ENCODE results near the gene SCMH1.
A peak's percentile ranks its signal among the peaks of the same experiment; 100 is the strongest.

Gene SCMH1

DNA sequence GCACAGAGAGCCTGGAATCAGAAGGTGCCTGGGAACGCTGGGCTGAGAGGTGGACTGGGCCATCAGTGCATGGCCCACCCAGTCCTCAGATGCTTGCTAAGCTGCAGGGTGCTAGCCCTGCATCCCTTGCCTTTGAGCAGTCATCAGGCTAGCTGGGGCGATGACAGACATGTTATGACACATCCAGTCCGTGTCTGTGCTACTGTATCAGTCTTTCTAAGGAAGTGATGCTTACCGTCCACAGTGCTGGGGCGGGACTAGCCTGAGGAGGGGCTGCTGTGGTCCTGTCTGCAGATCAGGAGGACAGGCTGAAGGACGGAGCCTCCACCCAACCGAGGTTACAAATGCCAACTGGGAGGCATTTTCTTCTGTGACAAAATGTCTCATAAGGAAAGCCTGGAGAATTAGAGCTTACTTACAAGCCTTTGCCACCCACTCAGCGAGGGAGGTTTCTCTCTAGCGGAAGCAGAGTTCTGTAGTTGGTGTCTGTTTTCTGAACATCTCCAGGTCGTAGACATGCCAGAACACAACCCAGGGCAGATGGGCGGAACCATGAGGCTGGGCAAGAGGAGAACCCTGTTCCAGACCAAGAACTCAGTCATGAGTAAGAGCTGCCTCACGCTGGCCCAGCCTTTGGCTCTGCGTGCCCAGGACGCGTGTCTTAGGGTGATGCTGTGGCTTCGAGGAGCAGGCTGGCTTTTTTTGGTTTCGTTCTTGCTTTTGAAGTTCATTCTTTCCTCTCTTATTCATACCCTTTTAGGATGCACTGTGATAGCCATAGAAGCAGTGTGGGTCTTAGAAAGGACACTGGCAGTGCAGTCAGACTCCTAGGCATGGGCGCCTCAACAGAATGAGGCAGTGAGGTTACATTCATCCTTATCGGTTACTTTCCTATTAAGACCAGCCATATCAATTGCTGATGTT, 234.9 kb downstream of the SCMH1 start:
- peak in 2 of 51 donors; percentile 49 to 63 for DNase-seq

DNA sequence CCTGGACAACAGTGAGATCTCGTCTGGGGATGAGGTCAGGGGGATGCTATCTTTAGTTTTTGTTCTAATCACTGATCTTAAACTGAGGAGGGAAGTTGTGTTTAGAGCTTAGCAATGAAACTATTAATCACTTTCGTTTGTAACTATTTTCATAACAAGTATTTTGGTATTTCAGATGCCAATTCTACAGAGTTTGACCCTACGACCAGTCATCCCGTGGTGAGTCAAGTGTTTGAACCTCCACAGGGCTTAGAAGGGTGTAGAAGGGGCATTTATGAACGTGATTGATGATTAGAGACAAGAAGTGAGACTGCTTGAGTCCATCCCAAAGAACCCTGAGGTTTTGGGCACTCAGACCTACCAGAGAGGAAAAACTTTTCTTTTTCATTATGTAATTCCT, 236.2 kb downstream of the SCMH1 start:
- DNase-seq, result no peak

DNA sequence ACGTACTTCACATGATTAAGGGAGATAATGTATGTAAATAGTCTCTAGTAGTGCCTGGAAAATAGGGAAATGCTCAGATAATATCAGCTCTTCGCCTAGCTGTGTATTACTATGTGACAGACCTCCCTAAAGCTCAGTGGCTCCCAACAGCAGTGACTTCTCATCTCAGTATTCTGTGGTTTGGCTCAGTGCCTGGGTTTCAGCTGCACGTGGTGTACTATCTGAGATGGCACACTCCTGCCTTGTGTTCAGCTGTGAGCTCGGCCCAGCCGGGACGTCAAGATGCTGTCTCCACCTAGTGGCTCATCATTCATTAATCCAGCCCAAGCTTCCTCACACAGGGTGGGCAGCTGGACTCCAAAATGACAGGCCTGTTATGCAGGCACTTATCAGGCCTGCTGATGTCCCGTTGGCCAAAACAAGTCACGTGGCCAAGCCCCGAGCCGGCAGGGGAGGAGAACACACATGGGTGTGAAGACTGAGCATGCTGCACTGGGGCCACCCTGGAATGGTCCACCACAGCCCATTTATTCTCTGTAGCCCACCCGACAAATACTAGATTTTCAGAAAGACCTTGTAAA, 238.4 kb downstream of the SCMH1 start:
- peak in 50 of 51 donors; percentile 4 to 90 (median 63) for DNase-seq

DNA sequence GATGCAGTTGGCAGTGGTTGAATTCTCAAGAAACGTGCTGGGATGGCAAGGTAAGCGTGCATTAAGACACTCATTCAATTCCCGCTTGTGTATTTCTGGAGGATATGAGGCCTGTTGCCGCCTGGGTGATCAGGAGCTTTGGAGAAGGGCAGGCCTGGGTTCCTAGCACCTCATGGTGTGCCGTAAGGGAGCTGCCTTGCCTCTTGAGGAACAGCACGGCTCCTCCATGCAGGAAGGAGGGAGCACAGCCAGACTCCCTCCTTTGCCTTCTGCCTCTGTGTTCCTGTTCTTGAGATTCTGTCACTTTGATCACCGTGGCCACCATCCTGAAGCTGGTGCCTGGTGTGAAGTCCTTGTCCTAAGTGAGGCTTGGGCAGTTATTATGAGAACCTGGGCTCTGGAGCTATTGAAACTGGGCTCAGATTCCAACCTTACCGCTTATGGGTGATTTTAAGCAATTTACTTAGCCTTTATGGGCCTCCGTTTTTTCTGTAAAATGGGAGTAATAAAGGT, 238.9 kb downstream of the SCMH1 start:
- DNase-seq, result no peak

DNA sequence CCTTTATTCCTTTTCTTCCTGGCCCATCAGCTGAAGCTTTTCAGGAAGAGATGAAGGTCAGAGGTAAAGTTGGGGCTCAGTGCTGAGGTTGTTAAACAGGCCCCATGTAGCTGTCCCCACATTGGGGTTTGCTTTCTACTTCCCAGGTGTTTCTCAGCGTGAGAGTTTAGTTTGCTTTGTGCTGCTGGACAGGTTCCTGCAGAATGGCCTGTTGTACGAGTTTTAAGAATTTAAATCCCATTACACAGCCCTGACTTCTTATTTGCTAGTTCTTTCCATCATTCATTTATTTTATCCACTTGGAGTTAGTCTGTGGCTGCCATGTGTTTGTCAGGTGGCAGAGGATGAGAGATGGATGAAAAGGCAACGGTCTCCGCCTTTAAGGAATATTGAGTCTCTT, 243.4 kb downstream of the SCMH1 start:
- DNase-seq, result no peak

DNA sequence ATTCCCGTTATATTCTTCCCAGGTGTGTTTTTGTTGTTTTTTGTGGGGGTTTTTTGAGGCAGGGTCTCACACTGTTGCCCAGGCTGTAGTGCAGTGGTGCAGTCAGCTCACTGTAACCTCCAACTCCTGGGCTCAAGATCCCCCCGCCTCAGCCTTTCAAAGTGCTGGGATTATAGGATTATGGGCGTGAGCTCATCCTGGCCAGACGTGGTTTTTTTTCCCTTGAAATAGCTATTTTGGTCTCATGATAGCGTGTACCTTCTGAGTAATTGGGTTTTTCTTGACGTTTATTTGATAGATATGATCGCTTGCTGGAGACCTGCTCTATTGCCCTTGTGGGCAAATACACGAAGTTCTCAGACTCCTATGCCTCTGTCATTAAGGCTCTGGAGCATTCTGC, 245.0 kb downstream of the SCMH1 start:
- DNase-seq, result no peak

DNA sequence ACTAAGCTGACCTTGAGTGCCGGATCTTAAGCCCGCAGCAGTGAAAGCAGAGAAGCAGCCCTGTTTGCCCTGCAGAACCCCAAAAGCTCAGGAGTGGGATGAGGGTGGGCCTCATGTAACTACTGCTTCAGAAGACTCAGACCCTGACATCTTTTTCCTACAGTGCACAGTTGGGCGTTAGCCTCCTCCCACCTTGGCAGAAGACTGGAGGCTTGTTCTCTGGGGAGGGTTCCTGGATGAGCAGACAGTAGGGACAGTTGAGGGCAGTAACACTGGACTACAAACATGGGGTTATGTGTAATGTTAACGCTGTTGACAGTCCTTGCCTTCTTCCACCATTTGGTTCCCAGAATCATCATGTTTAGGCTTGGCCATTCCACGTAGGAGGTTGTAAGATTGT, 253.0 kb downstream of the SCMH1 start:
- no peak for DNase-seq

DNA sequence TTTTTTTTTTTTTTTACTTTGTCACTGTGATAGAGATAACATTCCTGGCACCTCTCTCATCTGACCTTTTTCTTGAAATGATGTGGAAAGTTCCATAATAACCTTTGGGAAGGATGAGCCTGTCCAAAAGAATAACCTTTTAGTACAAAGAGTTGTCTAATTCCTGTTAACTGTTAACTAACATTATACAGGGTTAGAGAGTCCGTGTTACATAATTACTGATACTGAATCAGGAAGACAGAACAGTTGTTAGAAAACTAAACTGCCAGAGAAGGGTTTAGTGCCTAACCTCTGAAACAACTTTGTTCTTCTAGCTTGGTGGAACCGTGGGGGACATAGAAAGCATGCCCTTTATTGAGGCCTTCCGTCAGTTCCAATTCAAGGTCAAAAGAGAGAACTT, 253.8 kb downstream of the SCMH1 start:
- no peak for DNase-seq

DNA sequence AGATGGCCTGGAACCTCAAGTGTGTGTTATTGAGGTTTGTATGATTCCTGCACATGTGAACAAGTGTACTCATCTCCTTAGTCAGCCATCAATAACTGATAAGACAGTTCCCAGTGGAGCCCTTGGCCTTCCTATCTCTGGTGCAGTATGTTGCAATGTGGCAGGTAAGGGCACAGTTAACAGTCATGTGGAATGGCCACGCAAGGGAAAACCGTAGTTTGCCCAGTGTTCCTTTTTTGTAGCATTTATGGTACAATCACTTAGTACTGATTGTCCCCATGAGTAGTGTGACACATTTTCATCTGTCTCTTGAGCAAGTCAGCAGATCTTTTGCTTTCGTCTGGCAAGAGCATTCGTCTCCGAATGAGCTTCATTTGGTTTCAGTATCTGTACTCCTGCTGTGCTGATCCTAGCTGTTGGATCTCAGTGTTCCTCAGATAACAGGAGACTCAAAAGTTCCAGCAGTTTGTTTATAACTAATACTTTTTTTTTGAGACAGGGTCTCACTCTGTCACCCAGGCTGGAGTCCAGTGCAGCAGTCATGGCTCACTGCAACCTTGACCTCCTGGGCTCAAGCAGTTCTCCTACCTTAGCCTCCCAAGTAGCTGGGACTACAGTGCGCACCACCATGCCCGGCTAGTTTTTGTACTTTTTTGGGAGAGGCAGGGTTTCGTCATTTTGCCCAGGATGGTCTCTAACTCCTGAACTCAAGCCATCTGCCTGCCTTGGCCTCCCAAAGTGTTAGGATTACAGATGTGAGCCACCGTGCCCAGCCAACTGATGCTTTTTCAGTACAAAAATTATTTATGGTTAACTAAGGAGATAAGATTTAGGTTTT, 254.4 kb downstream of the SCMH1 start:
- no peak for DNase-seq

DNA sequence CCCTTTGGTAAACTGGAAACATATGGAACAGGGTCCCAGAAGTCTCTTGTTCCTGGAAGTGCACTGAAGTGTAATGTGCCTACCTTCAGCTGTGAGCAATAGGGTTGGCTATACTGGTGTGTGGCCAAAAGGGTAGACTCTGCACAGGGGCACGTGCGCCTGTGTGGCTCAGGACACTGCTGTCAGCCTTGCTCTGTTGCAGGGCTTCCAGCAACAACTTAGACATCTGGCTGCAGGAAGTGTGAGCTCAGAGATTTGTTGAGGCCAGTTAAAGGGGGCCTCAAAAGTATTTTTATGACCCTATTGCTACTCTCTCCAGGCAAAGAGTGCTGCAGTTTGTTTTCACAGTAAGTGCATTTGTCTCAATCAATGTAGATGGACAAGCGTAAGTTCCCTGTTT, 255.2 kb downstream of the SCMH1 start:
- DNase-seq, result no peak

DNA sequence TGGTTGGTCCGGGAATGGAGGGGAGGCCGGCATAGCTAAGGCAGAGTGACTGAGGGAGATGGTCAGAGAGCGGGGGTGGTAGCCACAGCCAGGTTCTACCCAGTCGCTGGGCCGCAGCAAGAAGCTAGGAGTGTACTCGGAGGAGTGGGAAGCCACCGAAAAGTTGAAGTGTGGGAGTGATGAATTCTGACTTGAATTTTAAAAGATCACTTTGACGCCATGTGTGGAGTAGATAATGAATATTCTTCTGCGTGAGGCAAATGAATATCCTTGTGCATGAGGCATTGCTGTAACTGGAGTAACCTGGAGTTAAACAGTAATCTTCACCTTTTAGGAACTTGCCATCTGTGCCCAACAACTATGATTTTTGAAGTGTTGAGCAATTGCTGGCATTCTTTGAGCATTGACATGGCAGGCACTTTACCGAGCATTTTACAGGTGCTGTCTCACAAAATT, 255.8 kb downstream of the SCMH1 start:
- peak in 1 of 51 donors; percentile 8 for DNase-seq

DNA sequence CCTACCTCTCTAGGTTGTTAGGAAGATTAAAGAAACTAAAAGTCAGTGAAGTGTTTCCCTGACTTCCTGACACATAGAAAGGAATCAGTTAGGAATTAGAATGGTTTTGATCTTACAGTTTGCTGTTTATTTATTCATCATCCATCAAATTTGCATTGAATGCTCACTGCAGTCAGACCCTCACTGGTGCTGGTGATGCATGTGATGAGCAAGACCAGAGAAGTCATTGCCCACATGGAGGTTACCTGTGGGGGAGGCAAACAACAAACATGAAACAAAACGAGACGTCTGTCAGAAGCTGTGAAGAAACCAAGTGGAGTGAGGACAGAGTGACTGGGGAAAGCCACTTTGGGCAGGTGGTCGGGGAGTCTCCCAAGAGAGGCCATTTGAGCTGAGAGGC, 256.2 kb downstream of the SCMH1 start:
- DNase-seq, result no peak

DNA sequence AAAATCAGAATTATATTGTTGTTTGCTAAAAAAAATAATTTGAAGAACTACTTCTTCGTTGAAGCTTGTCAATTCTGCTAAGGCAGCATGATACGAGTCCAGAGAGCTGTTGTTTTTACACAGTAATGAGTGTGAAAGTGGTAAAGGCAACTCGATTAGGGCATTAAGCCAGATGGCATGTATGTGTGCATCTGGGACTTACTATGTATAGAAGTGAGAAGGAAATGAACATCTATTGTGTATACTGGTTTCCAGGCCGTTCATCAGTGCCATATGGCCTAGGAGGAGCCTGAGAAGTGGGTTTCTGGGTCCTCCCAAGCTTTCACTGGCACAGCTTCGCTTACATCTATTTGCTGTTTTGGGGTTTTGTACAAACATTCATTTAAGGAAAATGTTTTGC, 256.9 kb downstream of the SCMH1 start:
- no peak for DNase-seq

DNA sequence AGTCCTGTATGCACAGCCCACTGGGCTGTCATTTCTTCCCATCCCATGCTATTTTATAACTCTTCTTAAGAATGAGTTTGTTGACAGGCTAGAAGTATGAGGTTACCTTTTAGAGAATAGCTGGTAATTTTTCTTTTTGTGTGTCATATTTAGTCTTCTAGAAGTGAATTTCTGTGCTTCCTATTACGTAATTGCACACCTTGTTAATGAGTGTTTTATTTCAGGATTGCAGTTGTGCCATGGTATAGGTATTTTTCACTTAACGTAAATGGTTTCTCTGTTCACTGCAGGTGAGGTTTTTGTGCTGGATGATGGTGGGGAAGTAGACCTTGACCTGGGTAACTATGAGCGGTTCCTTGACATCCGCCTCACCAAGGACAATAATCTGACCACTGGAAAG, 257.6 kb downstream of the SCMH1 start:
- DNase-seq, result no peak

DNA sequence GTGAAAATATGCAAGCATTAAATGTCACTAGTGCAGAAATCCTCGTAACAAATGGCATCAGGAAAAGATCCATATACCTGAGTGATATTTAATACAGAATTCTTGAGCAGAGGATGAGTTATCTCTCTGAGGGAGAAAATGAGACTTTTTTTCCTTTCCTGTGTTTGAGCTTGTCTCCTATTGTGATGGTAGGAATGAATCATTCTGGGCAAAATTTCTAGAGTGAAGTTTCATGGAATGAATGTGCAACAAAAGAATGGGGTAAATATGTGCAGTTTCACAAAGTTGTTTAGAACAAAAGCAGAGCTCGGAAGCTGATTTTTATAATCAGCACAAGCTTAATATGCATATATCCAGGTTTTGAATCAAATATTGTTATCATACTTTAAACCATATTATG, 258.0 kb downstream of the SCMH1 start:
- peak in 1 of 51 donors; percentile 15 for DNase-seq

DNA sequence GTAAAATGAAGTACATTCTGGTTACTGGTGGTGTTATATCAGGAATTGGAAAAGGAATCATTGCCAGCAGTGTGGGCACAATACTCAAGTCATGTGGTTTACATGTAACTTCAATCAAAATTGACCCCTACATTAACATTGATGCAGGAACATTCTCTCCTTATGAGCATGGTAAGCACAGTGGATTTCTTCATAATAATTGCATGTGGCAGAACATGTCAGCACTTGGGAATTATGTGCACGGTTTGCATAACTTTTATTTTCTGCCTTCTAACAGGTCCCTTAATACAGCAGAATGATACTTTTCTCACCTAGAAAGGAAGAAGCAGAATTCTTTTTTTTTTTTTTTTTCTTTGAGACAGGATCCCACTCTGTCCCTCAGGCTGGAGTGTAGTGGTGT, 258.8 kb downstream of the SCMH1 start:
- DNase-seq, result no peak

DNA sequence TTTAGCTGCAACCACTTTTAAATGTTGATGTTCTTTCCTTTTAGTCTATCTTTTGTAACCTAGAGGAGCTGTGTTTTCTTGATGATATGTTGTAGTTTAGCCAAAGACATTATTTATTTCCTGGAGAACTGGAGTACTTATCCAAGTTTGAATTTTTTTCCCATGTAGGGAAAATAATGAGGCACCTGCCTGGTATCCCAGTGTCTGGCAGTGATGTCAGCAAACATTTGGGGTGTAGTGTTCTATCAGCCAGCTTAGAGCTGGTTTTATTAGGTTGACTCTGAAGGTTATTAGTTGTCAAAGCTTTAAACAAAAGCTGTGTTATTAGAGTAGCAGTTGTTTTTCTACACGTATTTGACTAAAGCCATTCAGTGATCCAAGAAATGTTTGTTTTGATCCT, 259.4 kb downstream of the SCMH1 start:
- no peak for DNase-seq

DNA sequence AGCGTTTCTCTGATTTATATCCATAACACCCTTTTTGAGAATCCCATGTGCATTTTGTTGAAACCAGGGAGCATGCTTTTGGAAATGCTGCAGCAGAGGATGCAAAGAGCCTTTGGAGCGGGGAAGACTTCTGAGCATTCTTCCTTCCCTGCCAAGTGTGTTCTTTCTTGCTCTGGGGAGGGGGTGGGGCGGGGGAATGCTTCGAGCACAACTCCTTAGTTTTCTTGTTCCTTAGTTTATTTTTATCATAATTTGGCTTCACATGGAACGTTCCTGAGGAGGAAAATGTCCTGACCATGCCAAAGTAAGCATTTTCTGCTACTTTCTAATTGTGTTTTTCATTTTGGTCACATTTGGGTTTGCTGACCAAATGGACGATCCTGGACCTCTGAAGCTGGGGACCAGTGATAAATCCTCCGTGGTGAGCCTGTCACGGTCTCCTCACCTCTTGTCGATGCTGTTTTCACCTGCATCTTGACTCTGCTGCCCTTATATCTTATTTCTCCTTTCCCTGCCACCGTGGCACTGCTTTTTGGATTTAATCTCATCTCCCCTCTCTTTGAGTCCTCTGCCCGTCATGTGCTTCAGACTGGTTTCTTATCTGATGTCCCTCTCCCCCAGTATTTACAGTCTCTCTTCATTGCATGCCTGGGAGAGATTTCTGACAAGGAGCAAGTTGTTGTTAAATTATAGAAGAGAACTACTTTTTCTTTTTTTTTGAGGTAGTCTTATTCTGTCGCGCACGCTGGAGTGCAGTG, 260.2 kb downstream of the SCMH1 start:
- no peak for DNase-seq

DNA sequence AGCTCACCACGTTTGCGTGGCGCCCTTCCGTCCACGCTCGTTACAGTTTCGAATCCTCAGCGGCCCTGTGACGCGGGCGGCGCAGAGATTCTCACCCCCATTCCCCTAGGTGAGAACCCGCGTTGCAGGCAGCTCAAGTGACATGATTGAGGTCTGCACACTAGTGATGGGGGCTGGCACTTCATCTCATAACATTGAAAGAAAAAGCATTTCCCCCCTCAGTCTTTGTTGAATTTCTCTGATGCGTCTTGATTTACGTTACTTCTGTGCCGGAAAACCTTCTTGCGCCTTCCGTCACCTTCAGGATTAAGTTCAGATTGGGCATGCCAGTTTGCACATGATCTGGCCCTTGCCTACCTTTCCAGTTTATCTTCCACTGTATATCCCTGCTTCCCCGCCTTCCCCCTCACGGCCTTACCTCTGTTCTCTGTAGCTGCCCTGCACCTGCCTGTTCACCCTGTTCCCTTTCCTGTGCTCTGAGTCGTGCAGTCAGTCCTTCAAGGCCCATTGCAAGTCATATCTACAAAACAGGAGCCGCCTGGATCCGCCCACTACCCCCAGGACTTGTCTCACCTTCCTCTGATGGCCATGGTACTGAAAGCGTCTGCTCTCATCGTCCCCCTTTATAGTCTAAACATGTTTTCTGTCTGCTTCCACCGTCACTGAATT, 261.5 kb downstream of the SCMH1 start:
- peak in 12 of 51 donors; percentile 8 to 60 (median 30) for DNase-seq

DNA sequence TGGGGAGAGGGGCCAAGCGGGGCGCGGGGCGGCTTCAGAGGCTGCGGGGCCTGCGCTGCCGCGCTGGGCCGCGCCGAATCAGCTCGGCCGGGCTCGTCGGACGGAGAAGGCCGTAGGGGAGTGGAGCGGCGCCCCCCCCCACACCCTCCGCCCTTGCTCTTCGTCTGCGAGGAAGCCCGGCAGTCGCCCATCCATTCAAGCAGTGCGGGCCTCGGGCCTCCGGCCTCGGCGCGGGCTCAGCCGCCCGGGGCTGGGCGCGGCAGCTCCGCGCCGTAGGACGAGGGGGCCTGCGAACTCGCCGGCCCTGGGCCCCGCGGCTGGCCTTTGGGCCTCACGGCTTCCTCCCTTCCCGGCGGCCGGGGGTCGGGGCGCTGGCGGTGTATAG, 262.0 kb downstream of the SCMH1 start:
- DNase-seq, result peak in 5 of 51 donors; percentile 29 to 44 (median 35)
